Activated CD4-positive, alpha-beta memory T cell treated with anti-CD3 and anti-CD28 coated beads, Interleukin-2, amount 10 ng/mL, durations not matched to agents 7 days and 5 days (primary cell): ENCODE measurements around the gene PTGES2. TPM values are rescaled to one million over a fixed set of nuclear protein-coding genes. Genes with fewer than 3 reads are reported as not detected.

Experiments
- CTCF ChIA-PET: fragments of 350-600 bp; sonication (Branson Sonifier 250); formaldehyde crosslinking; loops from one replicate; lab custom pipeline; 2021; ENCODE audit warnings: antibody characterized with exemption, inconsistent platforms; lab: Charles Lee
- POLR2A ChIA-PET: fragments of 350-600 bp; sonication (Branson Sonifier 250); formaldehyde crosslinking; loops from one replicate; lab custom pipeline; 2021; ENCODE audit warnings: antibody characterized with exemption; lab: Charles Lee
- DNase-seq: peaks from one replicate; pipeline ENCODE4 v3.0.0-alpha.2; 2020
- H3K27ac Mint-ChIP-seq: one replicate; pipeline ENCODE4 v1.8.0; 2021; ENCODE audit warnings: mild to moderate bottlenecking, mixed read lengths
- H3K27me3 Mint-ChIP-seq: one replicate; pipeline ENCODE4 v1.8.0; 2021; ENCODE audit warnings: mixed read lengths
- H3K36me3 Mint-ChIP-seq: one replicate; pipeline ENCODE4 v1.8.0; 2021; ENCODE audit warnings: low read depth, mixed read lengths
- H3K4me1 Mint-ChIP-seq: one replicate; pipeline ENCODE4 v1.8.0; 2021; ENCODE audit warnings: mixed read lengths
- H3K4me3 Mint-ChIP-seq: one replicate; pipeline ENCODE4 v1.8.0; 2021; ENCODE audit warnings: mild to moderate bottlenecking, mixed read lengths
- H3K9me3 Mint-ChIP-seq: one replicate; pipeline ENCODE4 v1.8.0; 2021; ENCODE audit warnings: mixed read lengths
- total RNA-seq, 2 experiments: library from RNA; stranded (reverse); gene quantifications; one replicate each; pipeline ENCODE4 v1.2.3, GENCODE V29; 2021

Gene PTGES2
- total RNA-seq, 2 experiments from 2014 or later: 35.6 to 38.1 TPM

DNA sequence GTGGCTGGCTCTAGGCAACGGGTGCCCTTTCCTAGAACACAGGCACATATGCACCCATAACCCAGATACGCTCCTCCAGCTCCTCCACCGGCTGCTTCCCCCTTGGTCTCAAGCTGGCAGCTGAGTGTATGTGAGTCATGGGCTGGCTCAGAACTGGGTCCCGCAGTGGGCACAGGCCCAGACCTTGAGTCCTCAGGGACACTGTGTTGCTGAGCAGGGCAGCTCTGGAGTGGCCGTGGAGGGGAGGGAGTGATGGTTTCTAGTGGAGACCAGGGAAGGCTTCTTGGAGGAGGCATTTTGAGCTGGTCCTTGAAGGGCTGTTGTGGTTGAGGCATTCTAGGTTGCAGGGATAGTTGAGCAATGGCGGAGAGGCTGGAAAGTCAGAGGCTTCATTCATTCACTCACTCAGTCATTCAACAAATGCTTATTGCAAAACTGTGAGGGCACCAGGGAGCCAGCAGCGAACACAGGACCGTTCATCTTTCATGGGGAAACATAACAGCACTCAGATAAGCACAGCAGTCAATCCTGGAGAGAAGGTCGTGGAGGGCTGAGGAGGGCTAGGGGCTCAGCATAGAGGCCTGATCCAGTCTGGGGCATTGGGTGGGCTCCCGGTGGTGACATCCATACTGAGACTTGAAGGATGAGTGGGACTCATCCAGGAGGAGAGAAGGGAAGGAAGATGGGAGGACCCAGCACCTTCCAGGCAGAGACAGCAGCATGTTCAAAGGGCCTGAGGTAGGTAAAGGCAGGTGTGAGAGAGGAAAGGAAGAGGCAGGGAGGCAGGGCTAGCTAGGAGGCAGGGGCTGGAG lies 34.9 kb upstream of the PTGES2 start:
- H3K36me3 Mint-ChIP-seq: peaks cover 34% of the 10 kb centered on the region
- H3K27me3 Mint-ChIP-seq: no peaks in the 10 kb centered on the region
- ChIA-PET CTCF (no interaction called here), POLR2A (interaction anchor here (3.7 kb wide), 1 partner anchor 28 kb away, joined by 20 read pairs; the partner anchor contains the start of gene CIZ1)
- no peaks in the 10 kb centered on the region for H3K9me3 Mint-ChIP-seq
- no peak overlapping the region for H3K4me3 Mint-ChIP-seq
- no peak for DNase-seq
- peaks cover 23% of the 10 kb centered on the region for H3K4me1 Mint-ChIP-seq
- H3K27ac Mint-ChIP-seq: no peak overlapping the region

DNA sequence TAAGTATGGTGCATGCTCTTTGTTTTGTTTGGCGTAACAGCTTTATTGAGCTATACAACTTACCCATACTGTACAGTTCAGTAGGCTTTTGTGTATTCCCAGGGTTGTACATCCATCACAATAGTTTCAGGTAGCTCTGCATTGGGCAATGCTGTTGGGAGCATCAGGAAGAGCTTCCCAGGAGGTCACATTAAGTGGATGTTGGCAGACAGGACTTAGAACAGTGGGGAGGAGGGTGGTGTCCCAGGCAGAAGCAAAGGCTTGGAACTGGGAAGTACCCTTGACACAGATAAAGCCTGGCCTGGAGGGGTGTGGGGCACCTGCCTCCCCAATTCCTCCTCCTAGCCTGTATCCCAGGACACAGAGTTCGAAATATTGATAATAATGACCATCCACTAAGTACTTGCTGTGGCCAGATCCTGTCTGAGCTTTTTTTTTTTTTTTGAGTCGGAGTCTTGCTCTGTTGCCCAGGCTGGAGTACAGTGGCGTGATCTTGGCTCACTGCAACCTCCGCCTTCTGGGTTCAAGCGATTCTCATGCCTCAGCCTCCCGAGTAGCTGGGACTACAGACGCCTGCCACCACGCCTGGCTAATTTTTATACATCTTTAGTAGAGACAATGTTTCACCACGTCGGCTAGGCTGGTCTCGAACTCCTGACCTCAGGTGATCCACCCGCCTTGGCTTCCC lies 33.8 kb upstream of the PTGES2 start:
- H3K9me3 Mint-ChIP-seq: no peaks in the 10 kb centered on the region
- ChIA-PET POLR2A (interaction anchor here (0.6 to 3.7 kb wide), 7 partner anchors 9 to 478 kb away, joined by 3 to 20 read pairs (median 5); partner anchors contain the start of genes CIZ1 and PTGES2), CTCF (interaction anchor here (0.5 to 1.0 kb wide), 5 partner anchors 9 to 191 kb away, joined by 3 to 5 read pairs (median 3); no protein-coding TSS in a partner anchor)
- peaks cover 23% of the 10 kb centered on the region for H3K4me1 Mint-ChIP-seq
- H3K4me3 Mint-ChIP-seq: peak overlapping the region; percentile 78
- H3K36me3 Mint-ChIP-seq: peaks cover 26% of the 10 kb centered on the region
- DNase-seq: no peak
- H3K27me3 Mint-ChIP-seq: no peaks in the 10 kb centered on the region
- H3K27ac Mint-ChIP-seq: peak overlapping the region; percentile 80

DNA sequence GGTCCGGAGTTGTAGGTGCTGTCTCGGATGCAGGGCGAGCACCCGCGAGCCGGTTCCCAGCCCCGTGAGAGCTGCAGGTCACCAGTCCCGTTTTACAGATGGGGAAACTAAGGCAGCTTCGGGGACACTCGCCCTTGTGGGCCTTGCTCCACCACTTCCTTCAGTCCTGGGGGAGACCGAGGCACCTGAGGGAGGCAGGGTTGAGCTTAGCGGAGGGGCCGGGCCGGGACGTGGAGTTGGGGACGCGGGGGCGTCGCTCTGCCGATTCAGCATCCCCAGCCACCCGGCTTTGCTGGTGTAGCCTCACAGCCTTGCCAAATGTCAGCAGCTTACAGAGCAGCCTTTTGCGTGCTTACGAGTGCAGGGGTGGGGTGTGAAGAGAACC lies 33.1 kb upstream of the PTGES2 start:
- H3K9me3 Mint-ChIP-seq: no peaks in the 10 kb centered on the region

DNA sequence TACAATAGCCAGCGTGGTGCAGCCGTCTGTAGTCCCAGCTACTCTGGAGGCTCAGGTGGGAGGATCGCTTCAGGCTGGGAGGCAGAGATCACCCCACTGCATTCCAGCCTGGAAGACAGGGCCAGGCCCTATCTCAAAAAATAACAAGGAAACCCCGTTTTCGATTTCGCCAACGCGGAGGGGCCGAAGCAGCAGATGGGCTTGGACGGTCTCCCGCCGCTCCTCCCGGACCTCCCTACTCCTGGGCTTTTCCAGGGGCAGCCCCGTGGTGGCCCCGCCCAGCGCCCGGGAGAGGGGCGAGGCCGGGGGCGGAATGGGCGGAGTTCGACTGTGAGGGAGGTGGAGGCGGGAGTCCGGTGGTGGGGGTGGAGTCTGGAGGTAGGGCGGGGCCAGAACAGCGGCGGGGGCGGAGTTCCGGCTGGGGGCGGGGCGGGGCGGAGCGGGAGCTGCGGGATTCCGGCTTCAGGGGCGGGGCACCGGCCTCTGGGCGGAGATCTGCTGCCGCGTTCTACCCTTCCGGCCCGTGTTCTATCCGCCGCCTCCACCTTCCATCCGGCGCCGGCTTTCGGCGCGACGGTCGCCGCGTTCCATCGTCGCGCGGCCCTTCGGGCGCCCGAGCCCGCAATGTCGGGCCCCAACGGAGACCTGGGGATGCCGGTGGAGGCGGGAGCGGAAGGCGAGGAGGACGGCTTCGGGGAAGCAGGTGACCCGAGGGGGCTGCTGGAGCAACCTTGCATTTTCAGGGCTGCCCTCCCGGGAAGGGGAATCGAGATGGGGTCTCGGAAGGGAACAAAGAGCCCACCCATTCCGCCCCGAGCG lies 32.5 kb upstream of the PTGES2 start, which contains the start of gene BBLN:
Gene BBLN, plus strand, starts transcription at position 482 of the 819 bp plus-strand sequence. Its CDS starts 143 bp downstream, at position 625.
- ChIA-PET CTCF (interaction anchor here (0.6 to 1.4 kb wide), 4 partner anchors 32 to 127 kb away, joined by 3 to 5 read pairs (median 3); no protein-coding TSS in a partner anchor), POLR2A (interaction anchor here (0.8 to 3.7 kb wide), 12 partner anchors 8 to 211 kb away, joined by 3 to 20 read pairs (median 4); partner anchors contain the start of genes CIZ1, GOLGA2, PTGES2 and SWI5)
- no peaks in the 10 kb centered on the region for H3K27me3 Mint-ChIP-seq
- H3K27ac Mint-ChIP-seq: peak within 1 kb of the TSS; percentile 80
- peak; percentile 95 for DNase-seq
- H3K4me3 Mint-ChIP-seq: peak within 1 kb of the TSS; percentile 78
- H3K4me1 Mint-ChIP-seq: peaks cover 23% of the 10 kb centered on the region
- peaks cover 21% of the 10 kb centered on the region for H3K36me3 Mint-ChIP-seq
- no peaks in the 10 kb centered on the region for H3K9me3 Mint-ChIP-seq

More for the DNA sequence above, 33.1 kb upstream of the PTGES2 start:
- ChIA-PET CTCF (interaction anchor here (0.5 to 1.0 kb wide), 5 partner anchors 10 to 190 kb away, joined by 3 to 5 read pairs (median 3); no protein-coding TSS in a partner anchor), POLR2A (interaction anchor here (0.6 to 3.7 kb wide), 8 partner anchors 9 to 479 kb away, joined by 3 to 20 read pairs (median 4); partner anchors contain the start of genes CIZ1 and PTGES2)
- Mint-ChIP-seq H3K4me3 (peak overlapping the region; percentile 78), H3K36me3 (peaks cover 21% of the 10 kb centered on the region), H3K27me3 (no peaks in the 10 kb centered on the region), H3K27ac (peak overlapping the region; percentile 80), H3K4me1 (peaks cover 23% of the 10 kb centered on the region)
- peak; percentile 49 for DNase-seq

DNA sequence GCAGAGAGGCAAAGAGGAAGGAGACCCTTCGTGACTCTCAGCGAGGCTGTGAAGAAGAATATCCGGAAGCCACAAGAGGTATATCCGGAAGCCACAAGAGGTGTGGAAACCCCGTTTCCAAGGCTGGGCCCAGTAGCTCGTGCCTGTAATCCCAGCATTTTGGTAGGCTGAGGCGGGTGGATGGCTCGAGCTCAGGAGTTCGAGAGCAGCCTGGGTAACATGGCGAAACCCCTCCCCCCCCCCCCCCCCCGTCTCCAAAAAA lies 31.9 kb upstream of the PTGES2 start:
- Mint-ChIP-seq H3K4me3 (peak overlapping the region; percentile 69), H3K4me1 (peaks cover 23% of the 10 kb centered on the region), H3K36me3 (peaks cover 18% of the 10 kb centered on the region), H3K9me3 (no peaks in the 10 kb centered on the region), H3K27me3 (no peaks in the 10 kb centered on the region), H3K27ac (peak overlapping the region; percentile 80)
- DNase-seq: peak; percentile 67
- ChIA-PET POLR2A (interaction anchor here (0.8 to 3.7 kb wide), 8 partner anchors 13 to 212 kb away, joined by 3 to 20 read pairs (median 4); partner anchors contain the start of genes CIZ1, GOLGA2, PTGES2 and SWI5), CTCF (interaction anchor here (0.6 to 1.4 kb wide), 4 partner anchors 31 to 126 kb away, joined by 3 to 5 read pairs (median 3); no protein-coding TSS in a partner anchor)

DNA sequence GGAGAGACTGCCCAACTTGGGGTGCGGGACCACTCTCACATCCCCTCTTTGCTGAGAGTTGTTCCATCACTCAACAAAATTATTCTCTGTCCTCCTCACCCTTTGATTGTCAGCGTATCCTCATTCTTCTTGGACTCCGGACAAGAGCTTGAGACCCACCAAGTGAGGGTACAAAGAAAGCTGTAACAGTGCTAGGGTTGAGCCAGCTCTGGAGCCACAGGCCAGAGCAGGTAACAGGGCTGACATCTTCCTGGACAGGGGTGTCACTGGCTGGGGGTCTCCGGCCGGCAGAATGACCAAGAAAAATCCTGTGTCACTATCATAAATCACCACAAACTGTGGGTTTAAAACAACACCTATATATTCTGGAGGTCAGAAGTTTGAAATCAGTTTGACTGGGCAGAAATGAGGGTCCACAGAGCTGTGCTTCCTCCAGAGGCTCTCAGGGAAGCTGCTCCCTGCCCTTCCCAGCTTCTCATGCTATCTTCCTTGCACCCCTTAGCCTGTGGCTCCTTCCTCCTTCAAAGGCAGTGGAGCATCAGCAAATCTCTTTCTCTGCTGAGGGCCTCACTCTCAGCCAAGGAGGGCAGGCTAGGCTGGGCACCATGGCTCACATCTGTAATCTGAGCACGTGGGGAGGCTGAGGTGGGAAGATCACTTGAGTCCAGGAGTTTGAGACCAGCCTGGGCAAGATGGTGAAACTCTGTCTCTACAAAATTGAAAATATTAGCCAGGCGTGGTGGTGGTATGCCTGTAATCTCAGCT lies 28.4 kb upstream of the PTGES2 start:
- ChIA-PET POLR2A (no interaction called here), CTCF (interaction anchor here (1.5 kb wide), 1 partner anchor 206 kb away, joined by 3 read pairs; no protein-coding TSS in a partner anchor)

DNA sequence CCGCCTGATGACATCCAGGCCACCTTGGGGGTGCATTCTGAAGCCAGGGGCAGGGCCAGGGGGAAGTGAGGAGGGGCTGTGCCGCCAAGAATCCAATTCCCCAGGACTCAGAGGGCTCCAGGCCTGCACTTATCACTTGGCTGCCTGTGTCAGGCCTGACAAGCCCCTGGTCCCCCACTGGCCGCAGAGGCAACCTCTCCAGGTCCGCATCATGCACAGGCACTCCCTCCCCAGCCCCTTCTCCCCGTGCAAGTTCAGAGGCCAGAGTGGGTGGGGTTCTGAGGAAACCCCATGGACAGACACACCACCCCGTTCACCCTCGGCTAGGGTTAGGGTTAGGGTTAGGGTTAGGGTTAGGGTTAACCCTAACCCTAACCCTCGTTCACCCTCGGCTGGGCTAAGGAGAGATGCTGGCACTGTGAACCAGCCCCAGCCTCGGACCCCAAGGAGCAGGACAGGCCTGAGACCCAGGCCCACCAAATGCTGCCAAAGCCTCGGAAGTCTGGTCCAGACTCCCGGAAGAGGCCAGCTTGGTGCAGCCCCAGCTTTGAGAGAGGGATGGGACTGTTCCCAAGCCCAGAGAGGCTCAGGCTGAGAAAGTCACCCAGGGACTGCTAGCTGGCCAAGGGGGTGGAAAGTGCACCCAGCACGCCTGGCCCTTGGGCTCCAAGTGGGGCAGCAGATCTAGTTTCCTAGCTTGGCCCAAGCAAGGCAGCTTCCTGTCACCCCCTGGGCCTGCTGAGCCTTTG lies 26.6 kb upstream of the PTGES2 start:
- Mint-ChIP-seq H3K36me3 (no peaks in the 10 kb centered on the region), H3K27ac (no peak overlapping the region), H3K4me1 (peaks cover 2% of the 10 kb centered on the region), H3K27me3 (no peaks in the 10 kb centered on the region), H3K4me3 (no peak overlapping the region), H3K9me3 (no peaks in the 10 kb centered on the region)
- ChIA-PET CTCF (no interaction called here), POLR2A (no interaction called here)
- DNase-seq: no peak

More for the DNA sequence above, 28.4 kb upstream of the PTGES2 start:
- Mint-ChIP-seq H3K27me3 (no peaks in the 10 kb centered on the region), H3K4me1 (peaks cover 9% of the 10 kb centered on the region), H3K4me3 (no peak overlapping the region), H3K9me3 (no peaks in the 10 kb centered on the region), H3K27ac (no peak overlapping the region), H3K36me3 (no peaks in the 10 kb centered on the region)
- DNase-seq: no peak

DNA sequence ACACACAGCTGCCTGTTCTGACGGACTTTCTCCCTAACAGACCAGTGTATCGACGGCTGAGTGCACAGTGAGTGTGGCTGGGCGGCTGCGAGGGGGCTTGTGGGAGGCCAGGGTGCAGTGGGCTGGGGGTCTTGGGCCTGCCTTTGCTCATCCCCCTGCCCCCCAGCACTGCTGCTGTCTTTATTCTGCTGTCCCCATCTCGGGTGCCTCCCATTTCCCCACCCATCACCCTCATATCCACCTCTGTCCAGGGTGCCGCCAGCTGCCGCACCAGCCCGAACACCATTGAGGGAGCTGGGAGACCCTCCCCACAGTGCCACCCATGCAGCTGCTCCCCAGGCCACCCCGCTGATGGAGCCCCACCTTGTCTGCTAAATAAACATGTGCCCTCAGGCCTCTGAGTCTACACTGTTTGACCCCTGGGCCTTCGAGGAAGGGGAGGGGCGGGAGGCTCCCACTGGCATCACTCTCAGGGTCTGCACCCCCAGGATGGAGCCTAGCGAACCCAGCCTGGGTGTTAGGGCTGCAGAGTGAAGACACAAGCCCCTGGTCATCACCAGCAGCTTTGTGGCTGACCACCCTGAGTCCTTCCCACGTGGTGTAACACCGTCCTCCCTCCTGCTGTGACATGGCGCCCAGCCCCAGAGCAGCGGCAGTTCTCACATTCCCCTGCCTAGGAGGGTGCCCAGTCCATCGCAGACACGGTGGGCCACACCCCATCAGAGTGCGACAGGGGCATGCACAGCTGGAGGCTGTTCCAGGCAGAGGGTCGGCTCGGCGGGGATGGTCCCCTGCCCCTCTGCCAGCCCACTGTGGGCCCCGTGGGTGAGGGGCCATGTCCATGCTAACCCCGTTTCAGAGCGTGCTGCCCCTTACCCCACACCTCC lies 25.8 kb upstream of the PTGES2 start:
- Mint-ChIP-seq H3K9me3 (no peaks in the 10 kb centered on the region), H3K36me3 (no peaks in the 10 kb centered on the region), H3K4me3 (no peak overlapping the region), H3K4me1 (no peaks in the 10 kb centered on the region), H3K27ac (no peak overlapping the region), H3K27me3 (no peaks in the 10 kb centered on the region)
- CTCF ChIA-PET: no interaction called here
- no peak for DNase-seq
- POLR2A ChIA-PET: no interaction called here

DNA sequence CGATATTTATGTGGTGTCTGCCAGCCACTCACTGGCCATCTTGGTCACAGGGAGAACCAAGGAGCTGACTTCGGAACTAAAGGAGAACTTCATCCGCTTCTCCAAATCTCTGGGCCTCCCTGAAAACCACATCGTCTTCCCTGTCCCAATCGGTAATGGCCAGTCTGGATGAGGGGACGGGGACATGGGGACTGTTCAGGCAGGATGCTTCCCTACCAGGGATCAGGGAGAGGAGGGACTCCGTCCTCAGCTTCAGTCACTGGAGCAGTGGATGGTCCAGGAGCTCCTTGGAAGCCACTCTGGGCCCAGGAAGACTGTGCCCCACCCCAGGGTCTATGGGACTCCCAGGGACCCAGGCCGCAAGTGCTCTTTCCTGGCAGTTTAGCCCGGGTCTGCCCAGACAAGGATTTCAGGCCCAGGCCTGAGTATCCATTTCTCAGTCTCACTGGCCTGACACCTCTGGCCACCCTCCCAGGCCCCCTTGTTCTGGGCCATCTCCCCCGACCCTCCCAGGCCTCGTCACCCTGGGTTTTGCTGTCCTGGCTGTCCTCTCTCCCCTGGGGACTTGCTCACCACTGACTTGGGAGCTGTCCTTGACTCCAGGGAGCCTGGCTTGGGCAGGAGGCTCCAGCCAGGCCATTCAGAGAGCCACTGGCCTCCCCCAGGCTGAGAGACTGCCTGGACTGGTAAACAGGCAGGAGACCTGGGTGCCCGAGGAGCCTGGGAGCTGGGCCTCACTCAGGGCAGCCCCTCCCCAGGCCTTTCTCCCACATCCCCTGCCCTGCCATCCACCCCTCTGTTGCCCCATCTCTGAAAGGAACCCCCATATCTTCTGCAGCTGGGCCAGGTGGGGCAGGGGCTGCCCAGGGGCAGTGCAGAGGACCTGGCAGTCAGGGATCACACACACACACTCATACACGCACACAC lies 24.9 kb upstream of the PTGES2 start:
- Mint-ChIP-seq H3K27ac (no peak overlapping the region), H3K36me3 (no peaks in the 10 kb centered on the region)

More for the DNA sequence above, 24.9 kb upstream of the PTGES2 start:
- Mint-ChIP-seq H3K4me3 (no peak overlapping the region), H3K27me3 (no peaks in the 10 kb centered on the region), H3K9me3 (no peaks in the 10 kb centered on the region), H3K4me1 (no peaks in the 10 kb centered on the region)
- no peak for DNase-seq
- ChIA-PET CTCF (no interaction called here), POLR2A (interaction anchor here (1.1 kb wide), 1 partner anchor 8 kb away, joined by 5 read pairs; the partner anchor contains the start of gene BBLN)
